GM19397 (cell line): ENCODE results near the gene MORN3.
"Not testable (repeated sequence)": the region's sequence is repeated elsewhere in the genome, so short reads cannot be mapped to it uniquely, and the experiment has no call there.

Source experiments
- ATAC-seq: cut with Tn5 transposase; IDR thresholded peaks from one replicate; pipeline ENCODE4 v1.9.1; 2021; ENCODE audit warnings: mild to moderate bottlenecking, moderate library complexity; ENCODE audit not compliant: unreplicated experiment

MORN3 gene

DNA sequence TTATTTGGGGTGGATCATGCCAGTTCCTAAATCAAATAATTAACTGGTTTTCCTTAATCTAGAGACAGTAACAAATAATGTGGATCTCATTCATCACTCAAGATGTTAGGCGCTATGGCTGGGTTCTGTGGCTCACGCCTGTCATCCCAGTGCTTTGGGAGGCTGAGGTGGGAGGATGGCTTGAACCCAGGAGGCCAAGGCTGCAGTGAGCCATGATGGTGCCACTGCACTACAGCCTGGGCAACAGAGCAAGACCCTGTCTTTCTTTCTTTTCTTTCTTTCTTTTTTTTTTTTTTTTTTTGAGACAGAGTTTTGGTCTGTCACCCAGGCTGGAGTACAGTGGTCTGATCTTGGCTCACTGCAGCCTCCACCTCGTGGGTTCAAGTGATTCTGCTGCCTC lies 23.3 kb upstream of the MORN3 start:
- ATAC-seq: not testable (repeated sequence)

DNA sequence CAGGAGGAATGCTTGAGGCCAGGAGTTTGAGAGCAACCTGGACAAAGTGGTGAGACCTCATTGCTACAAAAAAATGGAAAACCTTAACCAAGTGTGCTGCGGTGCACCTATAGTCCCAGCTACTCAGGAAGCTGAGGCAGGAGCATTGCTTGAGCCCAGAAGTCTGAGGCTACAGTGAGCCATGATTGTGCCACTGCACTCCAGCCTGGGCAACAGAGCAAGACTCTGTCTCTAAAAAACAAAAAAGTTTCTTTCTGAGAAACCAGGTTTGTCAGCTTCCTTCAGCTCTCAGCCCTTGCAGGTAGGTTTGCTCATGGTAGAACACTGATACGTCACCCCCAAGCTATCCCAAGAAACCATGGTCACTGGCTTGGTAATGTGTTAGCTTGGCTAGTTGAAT lies 20.0 kb upstream of the MORN3 start:
- no peak for ATAC-seq

DNA sequence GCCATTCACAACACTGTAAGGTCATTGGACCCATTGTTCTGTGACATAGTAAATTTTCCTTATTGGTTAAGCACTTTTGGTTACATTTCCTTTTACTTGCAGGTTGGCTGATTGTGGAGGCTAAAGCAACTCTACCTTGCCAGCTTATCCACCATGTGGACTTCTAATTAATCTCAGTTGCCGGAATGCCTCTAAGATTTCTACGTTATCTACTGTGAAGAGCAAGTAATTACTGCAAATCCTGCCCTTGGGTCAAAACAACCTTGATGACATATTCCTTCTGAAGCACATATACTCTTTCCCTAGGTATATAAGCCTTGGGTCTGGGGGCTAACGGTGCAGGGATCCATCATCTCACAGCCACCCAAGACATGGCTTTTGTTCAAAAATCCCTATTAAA lies 19.5 kb upstream of the MORN3 start:
- no peak for ATAC-seq

DNA sequence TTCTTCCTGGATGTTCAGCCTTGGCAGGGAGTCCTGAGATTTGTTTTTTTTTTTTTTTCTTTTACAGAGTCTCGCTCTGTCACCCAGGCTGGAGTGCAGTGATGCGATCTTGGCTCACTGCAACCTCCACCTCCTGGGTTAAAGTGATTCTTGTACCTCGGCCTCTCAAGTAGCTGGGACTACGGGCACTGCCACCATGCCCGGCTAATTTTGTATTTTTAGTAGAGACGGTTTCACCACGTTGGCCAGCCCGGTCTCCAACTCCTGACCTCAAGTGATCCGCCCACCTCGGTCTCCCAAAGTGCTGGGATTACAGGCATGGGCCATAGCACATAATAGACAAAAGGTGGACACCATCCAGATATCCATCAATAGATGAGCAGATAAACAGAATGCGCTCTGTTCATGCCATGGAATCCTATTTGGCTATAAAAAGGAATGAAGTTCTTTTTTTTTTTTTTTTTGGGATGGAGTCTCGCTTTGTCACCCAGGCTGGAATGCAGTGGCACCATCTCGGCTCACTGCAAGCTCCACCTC lies 10.3 kb upstream of the MORN3 start:
- not testable (repeated sequence) for ATAC-seq

DNA sequence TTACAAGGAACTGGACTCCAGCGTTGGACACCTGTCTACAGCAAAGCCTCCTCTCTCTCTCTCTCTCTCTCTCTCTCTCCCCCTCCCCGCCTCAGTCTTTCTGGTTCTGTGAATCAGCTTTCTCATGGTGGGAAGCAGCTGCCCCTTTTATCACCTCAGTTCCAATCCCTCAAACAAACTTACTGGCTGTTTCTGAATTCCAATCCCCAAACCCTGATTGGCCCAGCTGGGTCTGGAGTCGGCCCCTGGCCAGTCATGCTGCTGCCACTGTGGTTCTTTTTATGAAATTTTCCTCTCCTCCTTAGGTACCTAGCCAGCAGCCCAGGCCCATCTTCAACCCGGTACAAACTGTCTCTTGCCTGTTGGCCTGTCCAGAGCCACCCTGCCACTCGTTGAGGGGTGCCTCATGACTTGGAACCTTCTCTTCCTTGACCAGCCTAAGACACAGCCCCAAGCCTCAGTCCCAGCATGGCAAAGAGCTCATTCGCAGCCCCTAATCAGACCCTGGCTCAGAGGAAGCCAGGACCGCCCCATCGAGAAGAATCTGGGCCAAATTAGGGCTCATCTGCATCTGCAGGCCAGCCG lies 9.4 kb upstream of the MORN3 start:
- no peak for ATAC-seq

DNA sequence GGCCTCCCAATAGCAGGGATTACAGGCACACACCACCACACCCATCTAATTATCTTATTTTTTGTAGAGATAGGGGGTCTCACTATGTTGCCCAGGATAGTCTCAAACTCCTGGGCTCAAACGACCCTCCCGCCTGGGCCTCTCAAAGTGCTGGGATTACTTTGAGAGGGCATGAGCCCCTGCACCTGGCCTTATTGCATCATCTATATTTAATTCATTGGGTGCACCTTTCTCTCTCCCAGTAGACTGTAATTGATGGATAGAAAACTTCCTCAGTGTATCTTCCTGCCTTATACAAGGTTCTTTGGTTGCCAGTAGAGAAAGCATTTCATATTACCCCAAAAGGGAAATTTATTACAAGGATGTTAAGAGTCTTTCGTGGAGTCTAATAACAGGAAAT lies 8.9 kb upstream of the MORN3 start:
- ATAC-seq: no peak

DNA sequence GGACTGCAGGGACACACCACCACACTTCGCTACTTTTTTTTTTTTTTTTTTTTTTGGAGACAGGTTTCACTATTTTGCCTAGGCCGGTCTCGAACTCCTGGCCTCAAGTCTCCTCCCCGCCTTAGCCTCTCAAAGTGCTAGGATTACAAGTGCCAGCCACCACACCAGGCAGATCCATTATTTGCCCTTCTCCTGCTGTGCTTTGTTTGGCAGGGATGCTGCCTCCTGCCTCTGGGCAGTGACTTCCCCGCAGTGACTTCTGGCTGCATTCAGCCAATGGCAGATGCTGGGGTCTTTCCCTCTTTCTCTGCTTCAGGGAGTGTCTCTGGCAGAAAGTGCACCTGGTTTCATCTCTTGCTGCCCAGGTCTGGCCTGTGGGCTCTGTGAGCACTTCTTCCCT lies 6.7 kb upstream of the MORN3 start:
- no peak for ATAC-seq

DNA sequence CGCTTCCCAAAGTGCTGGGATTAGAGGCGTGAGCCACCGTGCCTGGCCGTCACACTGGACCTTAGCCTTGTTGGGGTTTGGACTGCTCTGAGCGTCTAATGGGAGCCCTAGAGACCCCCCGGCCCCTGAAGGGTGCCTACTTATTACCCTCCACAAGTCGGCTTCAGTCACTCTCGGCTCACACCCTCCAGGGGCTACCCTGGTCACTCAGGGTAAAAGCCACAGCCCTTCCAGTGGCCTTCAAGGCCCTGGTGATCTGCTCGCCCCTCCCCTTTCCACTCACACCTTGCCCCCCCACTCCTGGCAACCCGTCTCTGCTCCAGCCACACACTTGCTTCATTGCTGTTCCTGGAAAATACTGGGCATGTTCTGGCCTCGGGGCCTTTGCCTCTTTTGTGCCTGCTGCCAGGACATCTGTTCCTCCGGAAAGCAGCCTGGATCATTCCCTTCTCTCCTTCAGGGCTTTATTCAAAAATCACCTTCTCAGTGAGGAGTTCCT lies 3.6 kb upstream of the MORN3 start:
- no peak for ATAC-seq

DNA sequence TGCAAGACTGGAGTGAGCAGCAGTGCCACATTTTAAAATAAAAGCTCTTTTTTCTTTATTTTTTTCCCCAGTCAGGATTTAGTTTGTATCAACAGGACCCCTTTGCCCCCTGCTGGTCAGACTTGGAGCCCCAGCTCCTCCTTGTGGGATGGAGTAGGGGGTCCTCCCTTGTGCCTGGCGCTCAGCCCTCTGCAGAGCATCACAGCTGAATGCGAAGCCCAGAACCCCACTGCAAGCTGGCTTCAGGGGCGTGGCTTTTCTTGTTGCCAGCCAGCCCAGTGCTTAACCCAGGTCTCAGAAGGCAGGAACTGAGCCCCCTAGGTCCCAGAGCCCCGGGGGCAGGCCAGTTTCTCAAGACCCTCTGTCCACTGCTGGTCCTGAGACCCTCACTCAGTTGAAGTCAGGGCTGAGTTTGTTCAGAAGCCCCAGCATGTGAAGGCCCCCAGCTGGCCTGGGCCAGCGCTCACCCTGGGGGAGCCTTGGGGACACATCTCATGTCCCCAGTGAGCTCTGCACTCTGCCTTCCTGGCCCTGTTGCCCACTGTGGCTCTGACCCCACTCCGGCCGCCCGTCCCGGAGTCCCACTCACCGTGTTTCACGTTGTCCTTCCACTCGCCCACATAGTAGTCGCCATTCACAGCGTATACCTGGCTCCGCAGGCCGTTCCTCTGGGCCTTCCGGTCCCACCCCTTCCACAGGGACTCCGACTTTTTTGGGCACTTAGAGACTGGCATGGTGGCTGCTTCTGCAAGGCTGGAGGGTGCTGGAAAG lies 519 bp downstream of the MORN3 start:
- no peak for ATAC-seq

DNA sequence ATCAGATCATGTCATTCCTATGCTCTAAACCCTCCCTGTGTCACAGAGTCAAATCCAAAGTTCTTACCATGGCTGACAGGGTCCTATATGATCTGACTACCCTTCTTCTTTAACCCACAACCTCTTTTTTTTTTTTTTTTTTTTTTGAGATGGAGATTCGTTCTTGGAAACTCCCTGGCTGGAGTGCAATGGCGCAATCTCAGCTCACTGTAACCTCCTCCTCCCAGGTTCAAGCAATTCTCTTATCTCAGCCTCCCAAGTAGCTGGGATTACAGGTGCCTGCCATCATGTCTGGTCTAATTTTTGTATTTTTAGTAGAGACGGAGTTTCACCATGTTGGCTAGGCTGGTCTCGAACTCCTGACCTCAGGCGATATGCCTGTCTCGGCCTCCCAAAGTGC lies 2.6 kb downstream of the MORN3 start:
- ATAC-seq: not testable (repeated sequence)

DNA sequence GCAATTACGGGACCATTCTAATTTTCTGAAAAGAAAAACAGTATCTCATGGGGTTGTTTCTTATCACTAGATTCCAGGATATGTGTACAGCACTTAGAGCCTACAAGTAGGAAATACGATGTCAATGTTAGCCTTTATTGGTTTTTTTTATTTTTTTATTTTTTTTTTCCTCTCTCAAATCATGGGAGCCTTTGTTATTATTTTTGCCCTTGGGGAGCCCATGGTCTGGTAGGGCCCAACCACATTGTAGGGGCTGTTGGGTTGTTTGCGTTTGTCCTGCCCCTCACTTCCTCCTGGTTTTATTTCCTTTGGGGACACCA lies 5.9 kb downstream of the MORN3 start:
- no peak for ATAC-seq

DNA sequence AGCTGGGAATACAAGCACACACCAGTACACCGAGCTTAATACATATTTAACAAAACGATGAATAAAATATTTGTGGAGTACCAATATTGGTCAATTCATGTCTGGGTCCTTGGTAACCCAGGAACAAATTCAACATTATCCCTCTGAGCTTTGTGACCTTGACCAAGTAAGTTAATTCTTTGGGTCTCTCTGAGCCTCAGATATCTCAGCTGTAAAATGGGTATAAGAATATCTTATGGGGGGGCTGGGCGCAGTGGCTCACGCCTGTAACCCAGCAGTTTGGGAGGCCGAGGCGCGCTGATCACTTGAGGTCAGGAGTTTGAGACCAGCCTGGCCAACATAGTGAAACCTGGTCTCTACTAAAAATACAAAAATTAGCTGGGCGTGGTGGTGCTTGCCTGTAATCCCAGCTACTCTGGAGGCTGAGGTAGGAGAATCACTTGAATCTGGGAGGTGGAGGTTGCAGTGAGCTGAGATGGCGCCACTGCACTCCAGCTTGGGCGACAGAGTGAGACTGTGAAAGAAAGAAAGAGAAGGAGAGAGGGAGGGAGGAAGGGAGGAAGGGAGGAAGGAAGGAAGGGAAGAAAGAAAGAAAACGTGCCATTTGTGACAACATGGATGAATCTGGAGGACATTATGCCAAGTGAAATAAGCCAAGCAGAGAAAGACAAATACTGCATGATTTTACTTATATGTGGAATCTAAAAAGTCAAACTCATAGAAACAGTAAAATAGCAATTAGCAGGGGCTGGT lies 7.9 kb downstream of the MORN3 start:
- not testable (repeated sequence) for ATAC-seq

DNA sequence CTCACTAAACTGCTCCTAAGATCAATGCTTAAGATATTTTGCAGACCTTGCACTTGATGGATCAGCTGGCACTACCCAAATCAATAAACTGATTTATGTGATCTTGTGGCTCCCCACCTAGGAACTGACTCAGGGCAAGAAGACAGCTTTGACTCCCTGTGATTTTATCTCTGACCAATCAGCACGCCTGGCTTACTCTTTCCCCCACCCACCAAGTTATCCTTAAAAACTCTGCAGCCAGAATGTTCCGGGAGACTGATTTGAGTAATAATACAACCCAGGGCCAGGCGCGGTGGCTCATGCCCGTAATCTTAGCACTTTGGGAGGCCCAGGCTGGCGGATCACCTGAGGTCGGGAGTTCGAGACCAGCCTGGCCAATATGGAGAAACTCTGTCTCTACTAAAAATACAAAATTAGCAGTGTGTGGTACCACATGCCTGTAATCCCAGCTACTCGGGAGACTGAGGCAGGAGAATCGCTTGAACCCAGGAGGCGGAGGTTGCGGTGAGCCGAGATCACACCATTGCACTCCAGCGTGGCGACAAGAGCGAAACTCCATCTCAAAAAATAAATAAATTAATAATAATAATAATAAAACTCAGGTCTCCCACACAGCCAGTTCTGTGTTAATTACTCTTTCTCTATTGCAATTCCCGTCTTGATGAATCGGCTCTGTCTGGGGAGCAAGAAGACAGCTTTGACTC lies 12.0 kb downstream of the MORN3 start:
- no peak for ATAC-seq

DNA sequence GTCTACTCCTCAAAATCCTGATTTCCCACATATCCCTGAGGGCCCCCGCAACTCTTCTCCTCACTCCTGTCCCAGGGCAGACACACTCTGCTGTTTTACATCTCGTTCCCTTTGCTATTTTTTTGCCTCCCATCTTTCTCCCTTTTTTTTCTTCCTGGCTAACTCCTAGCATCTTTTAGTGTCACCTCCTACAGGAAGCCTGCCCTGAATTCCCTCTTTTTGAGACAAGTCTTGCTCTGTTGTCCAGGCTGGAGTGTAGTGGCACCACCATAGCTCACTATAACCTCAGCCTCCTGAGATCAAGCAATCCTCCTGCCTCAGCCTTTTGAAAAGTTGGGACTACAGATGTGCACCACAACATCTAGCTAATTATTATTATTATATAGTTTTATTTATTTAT lies 13.3 kb downstream of the MORN3 start:
- no peak for ATAC-seq

DNA sequence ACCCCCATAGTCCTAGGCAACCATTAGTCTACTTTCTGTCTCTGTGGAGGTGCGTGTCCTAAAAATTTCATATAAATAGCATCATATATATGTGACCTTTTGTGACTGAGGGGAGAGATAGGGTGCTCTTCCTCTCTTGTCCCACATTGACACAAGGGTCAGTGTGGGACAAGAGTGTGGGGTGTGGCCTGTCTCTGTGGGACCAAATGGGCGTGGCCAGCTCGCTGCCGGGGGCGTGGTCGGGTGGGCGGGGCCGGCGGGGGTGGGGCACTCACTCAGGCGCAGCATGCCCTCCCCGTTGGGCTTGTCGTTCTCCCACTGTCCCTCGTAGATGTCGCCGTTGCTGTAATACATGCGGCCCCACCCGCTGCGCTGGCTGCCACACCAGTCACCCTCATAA lies 15.5 kb downstream of the MORN3 start:
- ATAC-seq: no peak

DNA sequence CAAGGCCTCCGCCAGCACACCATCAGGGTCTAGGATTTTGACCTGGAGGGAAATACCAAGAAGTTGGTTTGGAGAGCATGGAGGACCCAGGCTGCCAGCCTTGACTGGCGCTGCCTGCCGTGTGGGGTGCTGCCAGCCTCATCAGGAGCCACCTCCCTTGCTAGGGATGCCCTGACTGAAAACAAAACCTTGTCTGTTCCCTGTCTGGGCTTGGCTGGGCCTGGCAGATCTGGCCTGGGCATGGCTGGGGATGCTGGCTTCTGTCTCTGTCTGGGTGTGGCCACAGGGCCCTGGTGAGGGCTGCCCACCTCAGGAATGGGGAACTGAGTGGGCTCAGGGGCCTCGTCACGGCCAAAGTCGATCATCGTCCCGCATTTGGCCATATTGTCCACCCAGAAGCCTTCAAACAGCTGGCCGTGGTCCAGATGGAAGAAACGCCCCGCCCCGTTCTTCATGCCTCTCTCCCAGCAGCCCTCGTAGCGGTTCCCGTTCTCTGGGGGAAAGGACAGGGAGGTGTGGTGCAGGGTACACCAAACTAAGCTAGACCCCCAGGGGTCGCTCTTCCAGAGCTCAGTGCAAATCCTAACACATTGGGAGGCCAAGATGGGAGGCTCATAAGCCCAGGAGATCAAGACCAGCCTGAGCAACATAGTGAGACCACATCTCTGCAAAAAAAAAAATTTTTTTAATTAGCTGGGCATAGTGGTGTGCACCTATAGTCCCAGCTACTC lies 16.5 kb downstream of the MORN3 start:
- ATAC-seq: no peak

DNA sequence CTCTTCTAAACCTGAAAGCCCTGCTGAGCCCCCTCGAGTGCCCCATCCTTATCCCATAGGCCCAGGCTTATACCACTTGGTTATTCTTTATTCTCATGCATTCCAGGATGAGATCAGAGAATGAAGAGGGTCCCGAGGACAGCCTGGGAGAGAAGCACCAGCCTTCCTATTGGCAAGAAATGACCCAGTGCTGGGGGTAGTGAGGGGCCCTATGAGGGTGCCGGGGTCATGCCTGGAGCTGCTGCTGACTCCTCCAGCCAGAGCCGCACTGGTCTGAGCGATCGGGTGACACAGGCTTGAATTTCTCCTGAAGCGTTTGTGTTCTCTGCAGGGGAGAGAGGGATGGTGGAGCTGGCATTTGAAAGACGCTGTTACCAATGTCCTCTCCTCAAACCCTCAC lies 18.1 kb downstream of the MORN3 start:
- ATAC-seq: no peak

DNA sequence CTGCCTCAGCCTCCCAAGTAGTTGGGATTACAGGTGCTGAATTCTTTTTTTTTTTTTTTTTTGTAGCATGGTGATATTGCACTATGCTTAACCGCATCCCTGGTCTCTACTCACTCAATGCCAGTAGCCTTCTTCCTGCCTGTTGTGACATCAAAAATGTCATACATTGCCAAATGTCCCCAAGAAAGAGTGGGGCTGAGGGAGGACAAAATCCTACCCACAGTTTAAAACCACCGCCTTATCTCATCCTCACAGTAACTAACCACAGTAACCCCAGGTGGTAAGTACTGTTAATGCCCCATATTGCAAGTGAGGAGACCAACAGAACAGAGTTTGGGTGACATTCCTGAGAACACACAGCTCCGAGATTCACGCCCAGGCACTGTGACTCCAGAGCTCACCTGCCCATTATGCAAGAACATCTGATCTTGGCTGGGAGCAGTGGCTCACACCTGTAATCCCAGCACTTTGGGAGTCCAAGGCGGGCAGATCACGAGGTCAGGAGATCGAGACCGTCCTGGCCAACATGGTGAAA lies 19.6 kb downstream of the MORN3 start:
- no peak for ATAC-seq

DNA sequence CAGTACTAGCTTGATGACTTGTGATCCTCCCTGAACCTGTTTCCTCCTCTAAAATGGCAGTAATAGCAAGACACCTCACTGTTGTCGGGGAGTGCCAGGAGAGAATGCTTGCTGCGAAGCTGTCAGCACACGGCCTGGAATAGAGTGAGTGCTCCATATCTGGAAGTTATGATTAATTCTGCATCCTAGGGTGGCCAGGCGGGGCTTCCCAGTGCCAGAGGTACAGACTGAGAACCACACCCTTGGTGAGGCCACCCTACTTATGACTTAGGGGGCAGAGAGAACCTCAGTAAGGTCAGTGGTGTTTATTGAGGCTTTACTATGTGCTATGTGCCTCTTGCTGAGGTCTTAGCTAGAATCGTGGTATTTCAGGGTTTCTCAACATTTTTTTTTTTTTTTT lies 20.1 kb downstream of the MORN3 start:
- no peak for ATAC-seq

DNA sequence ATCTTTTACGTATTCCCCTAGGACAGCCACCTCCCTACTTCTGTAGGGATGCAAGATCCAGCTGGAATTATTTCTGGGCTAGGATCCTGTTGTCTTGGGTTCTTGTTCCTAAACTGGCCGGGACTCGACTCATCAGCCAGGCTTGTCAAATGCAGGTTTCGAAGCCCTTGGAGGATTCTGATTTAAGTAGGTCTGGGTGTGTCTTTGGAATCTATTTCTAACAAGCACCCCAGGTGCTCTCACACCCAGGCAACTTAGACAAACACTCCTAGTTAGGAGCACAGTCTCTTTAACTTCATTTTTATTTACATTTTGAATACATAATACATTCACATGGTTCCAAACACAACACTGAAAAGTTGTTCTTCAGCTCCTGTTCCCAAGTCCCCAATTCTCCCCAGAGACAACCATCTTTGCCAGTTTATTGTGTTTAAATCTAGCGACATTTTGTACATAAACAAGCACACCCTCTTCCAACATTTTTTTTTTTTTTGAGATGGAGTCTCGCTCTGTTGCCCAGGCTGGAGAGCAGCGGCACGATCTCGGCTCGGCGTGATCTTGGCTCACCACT lies 20.9 kb downstream of the MORN3 start:
- ATAC-seq: no peak
